ENCODE results near the gene FSHR.

Gene FSHR

DNA sequence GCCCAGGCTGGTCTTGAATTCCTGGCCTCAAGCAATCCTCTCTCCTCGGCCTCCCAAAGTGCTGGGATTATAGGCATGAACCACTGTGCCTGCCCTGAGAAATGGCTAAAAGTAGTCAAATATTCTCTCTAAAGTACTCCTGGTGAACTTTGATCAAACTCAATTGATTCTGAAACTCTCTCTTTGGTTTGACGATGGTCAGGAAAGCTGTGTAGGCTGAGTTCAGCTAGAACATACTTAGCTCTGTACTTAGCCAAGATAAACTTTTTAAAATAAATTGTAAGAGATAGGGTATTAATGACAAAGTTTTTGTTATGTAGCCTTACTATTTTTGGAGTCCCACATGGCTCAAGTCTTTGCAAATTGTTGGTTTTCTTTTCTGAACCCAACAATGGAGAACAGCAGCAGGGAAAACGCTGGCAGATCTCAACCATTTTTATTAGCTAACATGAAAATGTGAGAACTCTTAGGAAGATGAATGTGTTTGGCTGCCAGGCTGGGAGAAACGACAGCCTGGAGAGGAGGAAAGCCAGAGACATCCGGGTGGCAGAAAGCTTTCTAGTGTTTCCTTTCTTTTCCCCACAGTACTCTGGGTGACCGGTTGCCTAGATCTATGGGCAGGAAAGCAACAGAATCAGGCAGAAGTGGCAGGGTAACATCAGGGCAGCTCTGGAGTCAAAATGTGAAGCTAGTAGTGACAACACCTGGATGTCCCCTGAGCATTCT is 205.8 kb downstream of the FSHR start:
- no peak for DNase-seq

DNA sequence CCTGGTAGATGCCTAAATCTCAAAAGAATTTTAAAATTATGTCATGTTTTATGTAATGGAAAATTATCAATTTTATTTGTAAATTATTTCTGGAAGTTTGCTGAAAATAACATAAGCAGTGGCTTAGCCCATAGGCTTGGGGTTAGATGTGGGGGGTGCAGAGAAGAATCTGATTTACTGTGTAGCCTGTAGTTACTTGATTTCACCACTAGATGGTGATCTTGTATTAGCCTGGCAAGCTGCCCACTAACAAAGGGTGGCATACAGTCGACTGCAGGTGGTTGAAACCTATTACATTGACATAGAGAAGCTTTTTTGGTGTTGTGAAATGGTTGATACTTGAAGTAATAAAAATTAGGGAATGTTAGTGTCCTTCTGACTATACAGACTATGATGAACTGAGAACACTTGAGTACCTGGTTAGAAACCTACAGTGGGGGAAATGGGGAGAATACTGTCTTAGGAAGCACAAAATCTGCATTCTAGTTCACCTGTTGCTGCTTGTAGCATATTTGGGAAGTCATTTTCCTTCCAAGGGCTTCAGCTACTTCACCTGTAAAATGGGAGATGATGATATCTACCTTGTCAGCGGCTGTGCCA is 207.8 kb downstream of the FSHR start:
- DNase-seq: peak; percentile 61

DNA sequence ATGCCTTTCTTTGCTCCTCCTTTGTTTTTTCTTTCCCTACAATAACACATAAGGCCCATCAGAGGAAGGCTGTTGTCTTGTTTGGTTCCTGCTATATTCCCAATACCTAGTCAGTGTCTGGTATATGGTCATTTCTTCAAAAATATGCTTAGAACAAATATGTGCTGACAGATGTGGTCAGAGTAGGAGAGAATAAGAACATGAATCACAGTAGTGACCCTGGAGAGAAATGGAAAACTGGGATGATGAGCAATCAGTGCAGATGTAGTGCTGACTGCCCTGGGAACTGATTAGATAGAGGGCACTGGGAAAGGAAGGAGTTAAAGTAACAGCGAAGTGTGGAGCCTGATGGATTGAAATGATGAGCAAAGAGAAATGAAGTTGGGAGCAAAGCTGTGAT is 209.4 kb downstream of the FSHR start:
- DNase-seq: no peak

DNA sequence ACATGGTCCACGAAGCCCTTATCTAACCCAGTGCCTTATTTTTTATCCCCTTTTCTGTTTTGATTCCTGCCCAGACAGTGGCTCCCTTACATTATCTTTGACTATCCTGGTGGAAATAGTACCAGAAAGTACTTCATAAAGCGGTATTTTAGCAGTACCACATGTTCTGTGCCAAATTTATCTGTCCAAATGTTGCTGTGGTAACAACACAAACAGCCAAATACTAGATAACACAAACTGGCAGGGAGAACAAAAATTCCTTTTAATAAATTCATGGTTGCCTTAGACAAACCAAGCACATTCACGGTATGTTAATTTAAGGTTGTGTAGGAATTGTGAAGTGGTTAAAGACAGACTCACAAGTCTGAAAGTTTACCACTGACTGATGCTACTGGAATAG is 210.9 kb downstream of the FSHR start:
- no peak for DNase-seq

DNA sequence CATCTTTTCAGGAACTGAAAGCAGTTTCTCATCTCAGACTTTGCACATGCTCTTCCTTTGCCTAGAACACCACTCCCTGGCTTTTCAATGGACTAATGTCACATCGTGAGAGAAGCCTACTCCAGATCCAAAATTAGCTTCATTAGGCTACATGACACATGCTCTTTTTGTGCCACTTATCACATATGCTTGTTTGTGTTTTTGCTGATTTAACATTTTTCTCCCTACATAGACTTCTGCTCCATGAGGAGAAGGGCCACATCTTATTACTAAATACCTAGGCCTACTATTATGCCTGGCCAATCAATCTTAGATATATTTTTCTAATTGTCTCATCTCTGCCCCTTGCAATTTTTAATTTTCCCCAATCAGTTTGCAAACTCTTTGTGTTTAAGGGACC is 212.4 kb downstream of the FSHR start:
- no peak for DNase-seq

DNA sequence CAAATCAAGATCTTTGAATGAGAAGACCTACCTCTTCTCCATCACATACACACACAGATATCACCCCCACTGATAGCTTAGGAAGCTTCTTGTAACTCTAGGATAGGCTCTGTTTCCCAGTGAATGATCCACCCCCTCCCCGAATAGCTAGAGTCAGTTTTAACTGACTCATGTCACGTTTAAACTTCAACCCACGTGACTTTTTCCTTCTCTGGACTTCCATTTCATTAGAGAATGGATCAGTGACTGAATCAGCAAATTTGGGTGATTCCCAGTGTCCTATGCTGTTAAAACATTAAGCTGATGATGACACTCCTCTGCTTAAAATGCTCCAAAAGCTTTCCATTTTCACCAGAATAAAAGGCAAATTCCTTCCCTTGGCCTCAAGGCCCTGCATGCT is 212.9 kb downstream of the FSHR start:
- DNase-seq: no peak

DNA sequence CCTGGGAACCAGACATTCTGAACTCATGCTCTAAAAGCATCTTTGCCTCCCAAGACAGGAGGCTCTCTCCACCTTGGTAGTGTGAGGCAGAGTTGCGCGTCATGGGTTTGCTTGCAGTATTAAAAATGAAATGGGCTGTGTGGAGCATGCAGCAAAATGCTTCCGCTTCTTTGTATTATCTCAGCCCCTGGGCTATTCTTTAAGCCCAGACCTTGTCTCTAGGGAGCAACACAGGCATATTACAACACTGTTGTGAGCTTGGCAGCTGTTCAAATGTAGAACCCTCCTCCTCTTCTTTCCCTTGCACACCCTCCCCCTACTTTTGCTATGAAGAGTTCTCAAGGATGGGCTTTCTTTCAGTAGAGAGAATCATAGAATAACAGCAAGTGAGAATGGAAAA is 213.7 kb downstream of the FSHR start:
- DNase-seq: no peak

DNA sequence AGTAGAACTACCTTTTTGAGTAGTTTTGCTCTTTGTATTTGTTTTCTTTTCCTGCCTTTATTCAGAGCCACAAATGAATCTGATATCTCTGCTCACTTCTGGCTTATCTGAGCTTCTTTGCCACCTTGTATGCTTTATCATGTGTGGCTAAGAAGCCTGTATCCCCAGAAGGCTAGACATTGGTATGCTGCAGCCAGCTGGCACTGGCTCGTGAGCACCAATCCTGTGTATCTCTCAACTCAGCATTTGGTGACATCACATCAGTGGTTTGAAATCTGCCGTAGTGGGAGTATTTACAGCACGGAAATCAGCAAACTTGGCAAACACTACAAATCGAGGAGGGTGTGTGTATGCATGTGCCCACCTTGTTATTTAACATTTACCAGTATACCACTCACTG is 215.1 kb downstream of the FSHR start:
- no peak for DNase-seq

DNA sequence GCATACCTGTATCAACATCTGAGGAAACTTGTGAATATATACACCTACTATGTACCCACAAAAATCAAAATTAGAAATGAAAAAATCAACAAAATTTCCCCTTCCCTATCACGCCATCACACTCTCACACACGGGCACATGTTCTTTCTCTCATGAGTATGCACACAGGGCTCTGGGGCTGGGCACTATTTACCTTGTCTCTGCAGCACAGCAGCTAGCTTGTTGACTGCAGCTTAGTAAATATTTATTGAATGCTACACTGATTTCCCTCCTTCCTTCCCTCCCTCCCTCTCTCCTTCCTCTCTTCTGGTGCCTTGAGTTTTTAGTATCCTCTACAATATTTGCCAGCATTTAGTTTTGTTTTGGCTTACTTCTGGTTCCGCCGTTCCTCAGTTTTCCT is 216.1 kb downstream of the FSHR start:
- DNase-seq: no peak

DNA sequence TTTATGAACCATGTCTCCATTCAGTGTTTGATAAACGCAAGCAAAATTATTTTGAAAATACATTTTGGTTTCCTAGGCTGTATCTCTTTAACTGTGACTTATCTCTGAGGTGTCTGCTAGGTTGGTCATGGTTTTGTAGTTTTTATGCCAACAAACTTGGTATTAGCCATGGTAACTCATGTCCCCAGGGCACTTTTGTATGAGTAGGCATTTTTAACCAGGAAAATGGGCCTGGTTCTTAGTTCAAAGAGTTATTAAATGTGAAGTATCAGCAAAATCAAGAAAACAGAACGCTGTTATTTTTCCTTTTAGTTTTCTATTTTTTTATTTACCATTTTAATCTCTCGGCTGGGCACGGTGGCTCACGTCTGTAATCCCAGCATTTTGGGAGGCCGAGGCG is 219.5 kb downstream of the FSHR start:
- no peak for DNase-seq

DNA sequence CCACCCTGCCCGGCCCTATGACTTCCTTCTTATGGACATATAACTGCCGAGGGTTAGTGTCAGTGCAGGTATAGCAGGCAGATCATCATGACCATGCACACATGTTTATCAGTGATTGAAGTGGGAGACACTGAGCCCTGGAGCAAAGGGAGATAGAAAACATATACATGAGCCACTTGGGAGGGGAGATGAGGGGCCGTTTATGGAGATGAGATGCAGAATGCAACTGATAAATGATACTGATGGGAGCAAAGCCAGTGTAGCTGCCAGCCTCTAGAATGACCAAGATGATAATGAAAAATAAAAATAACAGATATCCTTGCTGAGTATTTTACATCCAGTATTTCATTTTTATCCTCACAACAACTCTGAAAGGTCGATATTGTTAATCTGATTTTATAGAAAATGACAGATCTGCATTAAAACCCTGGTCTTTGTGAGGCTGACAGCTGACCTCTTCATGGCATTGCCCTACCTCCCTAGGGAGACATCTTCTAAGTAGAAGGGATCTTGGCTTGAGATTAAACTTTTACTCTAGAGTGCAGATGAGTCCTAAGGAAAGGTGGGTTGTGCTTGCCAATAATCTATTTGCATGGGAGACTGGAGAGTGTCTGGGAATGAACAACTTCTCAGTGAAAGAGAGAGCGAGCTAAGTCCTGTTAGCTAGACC is 220.4 kb downstream of the FSHR start:
- no peak for DNase-seq

DNA sequence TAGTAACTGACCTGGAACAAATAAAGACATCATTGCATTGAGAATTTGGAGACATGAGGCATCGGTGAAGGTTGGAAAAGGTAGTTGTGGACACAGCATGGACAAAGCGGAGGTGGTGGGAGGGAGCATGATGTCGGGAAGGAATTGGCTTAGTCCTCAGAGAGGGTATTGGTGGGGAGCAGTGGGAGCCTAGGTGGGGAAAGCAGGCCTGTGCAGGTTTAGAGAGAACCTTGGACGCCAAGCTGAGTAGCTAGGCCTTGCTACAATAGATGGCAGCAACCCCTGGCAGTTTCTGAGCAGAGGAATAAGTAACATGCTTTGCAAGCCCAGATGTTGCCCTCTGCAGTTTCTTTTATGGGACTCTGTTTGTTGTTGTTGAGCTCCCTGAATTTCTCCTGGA is 221.6 kb downstream of the FSHR start:
- DNase-seq: no peak

DNA sequence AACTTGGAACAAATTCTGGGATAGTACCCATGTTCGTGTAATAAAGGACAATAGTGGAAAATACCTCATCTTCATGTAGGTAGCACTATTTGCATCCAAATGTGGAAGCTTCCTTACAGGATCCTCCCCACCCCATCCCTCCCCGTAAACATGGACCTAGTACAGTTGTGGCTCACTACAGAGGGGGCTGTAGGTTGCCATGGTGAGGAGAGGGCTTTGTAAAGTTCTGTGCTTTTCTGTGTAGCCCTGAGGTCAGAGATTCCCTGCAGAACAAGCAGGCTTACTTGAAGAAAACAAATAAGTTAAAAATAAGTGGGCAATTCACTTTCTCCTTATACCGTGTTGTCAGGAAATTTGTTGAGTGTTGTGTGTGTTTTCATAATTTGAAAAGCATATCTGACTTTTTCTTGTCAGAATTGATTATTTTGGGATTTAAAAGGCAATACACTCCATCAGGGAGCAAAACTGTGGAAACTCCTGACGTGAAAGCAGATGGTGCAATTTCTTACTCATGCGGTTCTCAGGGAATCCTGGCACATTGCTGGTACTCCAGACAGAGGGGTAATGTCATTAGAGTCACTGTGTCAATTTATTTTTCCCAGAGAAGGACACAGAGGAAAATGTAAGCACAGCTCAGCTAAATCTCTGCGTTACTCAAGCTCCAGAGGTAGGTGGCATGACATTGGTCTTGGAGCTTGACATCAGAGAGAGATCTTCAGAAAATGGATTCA is 224.6 kb downstream of the FSHR start:
- DNase-seq: no peak

DNA sequence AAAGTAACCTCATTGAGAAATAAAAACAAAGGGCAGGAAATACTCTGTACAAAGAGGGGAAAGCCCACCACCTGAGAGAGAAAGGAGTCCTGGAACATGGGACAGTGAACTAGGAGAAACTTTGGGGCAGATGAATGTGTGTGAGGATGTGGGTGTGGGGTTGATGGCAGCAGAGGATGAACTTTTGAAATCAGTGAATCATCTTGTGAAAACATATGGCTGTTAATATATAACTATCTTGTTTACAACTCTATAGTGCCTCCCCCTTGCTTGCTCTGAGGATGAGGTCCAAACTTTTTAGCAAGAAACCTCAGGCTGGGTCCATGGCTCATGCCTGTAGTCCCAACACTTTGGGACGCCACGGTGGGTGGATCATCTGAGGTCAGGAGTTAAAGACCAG is 227.0 kb downstream of the FSHR start:
- no peak for DNase-seq

DNA sequence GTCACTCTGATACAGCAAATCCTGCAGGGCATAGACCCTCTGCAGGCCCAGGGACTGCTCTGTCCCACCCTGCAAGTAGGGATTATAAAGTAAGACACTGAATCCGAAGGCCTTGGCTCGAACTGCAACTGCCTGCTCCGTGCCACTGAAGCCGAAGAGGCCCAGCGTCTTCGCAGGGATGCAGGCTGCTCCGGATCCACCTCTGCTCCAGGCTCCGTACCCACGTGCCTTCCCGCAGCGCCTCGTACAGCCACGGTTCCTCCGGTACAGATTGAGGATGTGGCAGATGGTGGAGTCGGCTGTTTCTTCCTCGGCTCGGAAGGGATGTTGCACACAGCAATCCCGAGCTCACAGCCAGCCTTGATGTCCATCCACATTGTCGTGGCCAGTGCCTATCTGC is 238.4 kb downstream of the FSHR start:
- no peak for DNase-seq

DNA sequence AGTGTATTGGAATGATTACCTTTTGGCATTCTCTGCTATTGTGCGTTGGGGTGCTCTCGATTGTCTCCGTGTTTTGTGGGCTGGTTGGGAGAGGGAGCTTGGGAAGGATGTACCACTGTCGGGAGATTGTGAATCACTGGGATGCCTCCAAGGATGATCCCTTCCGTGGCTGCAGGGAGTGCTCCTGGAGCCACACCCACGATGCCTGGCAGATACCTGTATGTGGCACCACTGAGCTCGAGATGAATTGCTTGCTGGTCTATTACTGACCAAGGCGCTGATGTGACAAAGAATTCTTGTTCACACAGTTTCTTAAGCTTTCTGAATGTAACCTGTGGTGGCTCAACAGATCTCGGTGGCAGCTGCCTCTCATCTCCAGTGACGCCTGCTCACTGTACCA is 239.1 kb downstream of the FSHR start:
- no peak for DNase-seq

DNA sequence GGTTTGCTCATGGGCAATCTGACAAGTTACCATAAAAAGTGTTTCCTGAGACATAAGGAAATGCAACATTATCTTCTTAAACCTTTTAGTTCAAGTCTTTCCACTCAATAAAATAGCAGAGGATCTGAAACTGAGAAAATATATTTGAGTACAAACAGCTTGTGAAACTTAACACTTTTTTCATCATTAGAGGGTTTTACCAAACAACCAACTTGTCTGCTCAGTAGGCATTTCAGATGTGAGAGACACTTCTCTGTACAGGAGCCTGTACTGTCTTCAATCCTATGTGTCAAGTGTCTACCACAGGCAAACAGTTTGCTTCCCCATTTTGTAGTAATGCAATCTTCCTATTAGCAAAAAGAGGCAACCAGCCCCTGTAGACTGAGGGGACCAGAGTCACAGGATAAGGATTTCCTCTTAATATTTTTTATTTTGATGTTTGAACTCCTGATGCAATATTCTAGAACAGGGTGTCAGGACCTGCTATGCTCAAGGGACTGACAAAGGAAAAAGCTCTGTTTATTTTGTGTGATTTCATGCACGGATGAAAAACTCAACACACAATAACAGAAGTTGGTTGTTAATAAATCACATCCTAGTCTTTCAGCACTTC is 239.7 kb downstream of the FSHR start:
- no peak for DNase-seq
